Erythroblast (primary cell): Measurements from ENCODE around the gene TTLL3.
"Not testable (repeated sequence)": the region's sequence is repeated elsewhere in the genome, so short reads cannot be mapped to it uniquely, and the experiment has no call there.

Source experiments
- DNase-seq, 2 experiments: peaks; one replicate each; lab custom pipeline; 2025; lab: John Stamatoyannopoulos, UW
- GATA1 ChIP-seq: IDR thresholded peaks from 2 replicates; pipeline ENCODE4 v1.6.1; 2011; ENCODE audit warnings: low read depth, mild to moderate bottlenecking, control low read depth, low read length, moderate library complexity
- POLR2A ChIP-seq: IDR thresholded peaks from 2 replicates; pipeline ENCODE4 v1.6.1; 2011; ENCODE audit warnings: mild to moderate bottlenecking, low read length

The TTLL3 gene

GRCh38 chr3:9809615-9810432 is at the start of gene TTLL3:
Gene TTLL3, plus strand, starts transcription at chr3:9810262. Its CDS starts 400 bp downstream, at chr3:9810662.
- DNase-seq = peak; percentile 59 to 66
- TF ChIP-seq GATA1 (no peak), POLR2A (peak; percentile 54)

- TF ChIP-seq GATA1 = no peak
- TF ChIP-seq POLR2A = no peak
- DNase-seq = no peak
Observed at GRCh38 chr3:9760779-9761505, 49.1 kb upstream of the TTLL3 start.

GRCh38 chr3:9761919-9762318 is 48.1 kb upstream of the TTLL3 start:
- DNase-seq = no peak
- TF ChIP-seq POLR2A = no peak
- no peak for TF ChIP-seq GATA1

- no peak for DNase-seq
- TF ChIP-seq GATA1 = no peak
- TF ChIP-seq POLR2A = no peak
Observed at GRCh38 chr3:9762871-9763270, 47.2 kb upstream of the TTLL3 start.

GRCh38 chr3:9765865-9766264 is 44.2 kb upstream of the TTLL3 start:
- TF ChIP-seq GATA1 (no peak), POLR2A (no peak)
- no peak for DNase-seq

GRCh38 chr3:9767418-9767817 is 42.6 kb upstream of the TTLL3 start:
- TF ChIP-seq POLR2A (no peak), GATA1 (no peak)
- no peak for DNase-seq

- TF ChIP-seq GATA1 (no peak), POLR2A (no peak)
- no peak for DNase-seq
Observed at GRCh38 chr3:9768141-9768775, 41.8 kb upstream of the TTLL3 start.

GRCh38 chr3:9769012-9769411 is 41.0 kb upstream of the TTLL3 start:
- no peak for TF ChIP-seq POLR2A
- TF ChIP-seq GATA1 = no peak
- DNase-seq = no peak

- peak; percentile 38 for TF ChIP-seq POLR2A
- no peak for TF ChIP-seq GATA1
- DNase-seq = peak; percentile 67 to 71
Observed at GRCh38 chr3:9769426-9770275, 40.4 kb upstream of the TTLL3 start, which contains the start of gene CAMK1. Gene CAMK1, minus strand, starts transcription at chr3:9769947. Its CDS starts 2,198 bp downstream, at chr3:9767749.

- DNase-seq = peak; percentile 35 to 36
- TF ChIP-seq GATA1 (no peak), POLR2A (no peak)
Observed at GRCh38 chr3:9770276-9770812, 39.7 kb upstream of the TTLL3 start.

- DNase-seq = not testable (repeated sequence)
Observed at GRCh38 chr3:9771007-9771406, 39.1 kb upstream of the TTLL3 start.

GRCh38 chr3:9776896-9777693 is 33.0 kb upstream of the TTLL3 start:
- DNase-seq = peak; percentile 64 to 72
- TF ChIP-seq POLR2A (no peak), GATA1 (no peak)

GRCh38 chr3:9777694-9778021 is 32.4 kb upstream of the TTLL3 start:
- no peak for DNase-seq
- TF ChIP-seq GATA1 (no peak), POLR2A (no peak)
